Right lobe of liver (tissue), 6 donors: Measurements from ENCODE around the gene GON7. TPM values are rescaled to one million over a fixed set of nuclear protein-coding genes. Genes with fewer than 3 reads are reported as not detected.
"Not testable (repeated sequence)": the region's sequence is repeated elsewhere in the genome, so short reads cannot be mapped to it uniquely, and the experiment has no call there.

Experiments used
- ATAC-seq, 4 donors: fragments of 200-7000 bp; cut with Tn5 transposase; one replicate each; pipeline ENCODE4 v1.9.1; 2020; ENCODE audit warnings: mild to moderate bottlenecking in 4 of 4, moderate library complexity in 4 of 4
- DNase-seq, 3 donors: peaks; one replicate each; pipeline ENCODE4 v3.0.0-alpha.2; 2020
- H3K27ac ChIP-seq, 3 donors: fragments of 200-600 bp; one replicate each; pipeline ENCODE4 v1.8.0; 2022
- H3K27me3 ChIP-seq, 2 donors: fragments of 200-600 bp; one replicate each; pipeline ENCODE4 v1.8.0; 2022
- H3K36me3 ChIP-seq, 4 donors: fragments of 200-600 bp; sonication (generic) in 1 of 4; one replicate each; pipeline versions ENCODE4 v1.5.1 to v1.8.0; 2017 to 2022; ENCODE audit warnings: control low read depth in 1 of 4
- H3K4me1 ChIP-seq, 4 donors: fragments of 200-600 bp; sonication (generic) in 1 of 4; one replicate each; pipeline versions ENCODE4 v1.5.1 to v1.8.0; 2017 to 2022; ENCODE audit warnings: control low read depth in 1 of 4
- H3K4me3 ChIP-seq, 3 donors: fragments of 200-600 bp; one replicate each; pipeline ENCODE4 v1.8.0; 2022
- H3K9me3 ChIP-seq, 4 donors: fragments of 200-600 bp; sonication (generic) in 1 of 4; one replicate each; pipeline versions ENCODE4 v1.5.1 to v1.8.0; 2017 to 2022; ENCODE audit warnings: control low read depth in 1 of 4
- CTCF ChIP-seq, 4 donors: fragments of 200-600 bp in 3 of 4; fragments of 450-650 bp in 1 of 4; IDR thresholded peaks; one replicate each; pipeline versions ENCODE4 v1.5.1 to v1.8.0; 2016 to 2022; ENCODE audit warnings: antibody characterized with exemption in 4 of 4, mild to moderate bottlenecking in 2 of 4
- POLR2A ChIP-seq: fragments of 450-650 bp; IDR thresholded peaks from one replicate; pipeline ENCODE4 v1.6.1; 2017; ENCODE audit warnings: antibody characterized with exemption, mild to moderate bottlenecking
- WGBS: methylation state at CpG from one replicate; pipeline ENCODE4 v1.1.6; 2018; ENCODE audit warnings: low coverage, low lambda C conversion rate; ENCODE audit not compliant: insufficient coverage; ENCODE audit errors: missing lambda C conversion rate; 5-methylcytosine and 5-hydroxymethylcytosine counted together
- intact Hi-C, 2 donors: fragments of 100-400 bp; cut with DNase I; formaldehyde crosslinking; loops; one replicate each; pipeline versions ENCODE4 v1.11.2 to v1.14.1; 2022
- total RNA-seq, 6 experiments: library from RNA; depleted of rRNA in 2 of 6; stranded (reverse); fragments of >200 nt in 2 of 6; fragmentation: NEBNext Ultra II Directional in 3 of 6; extraction: Animal tissue kit (Norgen Biotek cat#: 25700) in 3 of 6; gene quantifications; one replicate each; pipeline versions ENCODE4 v1.1.0 to v1.2.4, GENCODE V29; 2016 to 2023
- donor health status: DM: no; HTN: yes; CAD: no.
- donor health status: DM: no; HTN: no; CAD: no.
- donor health status: DM: no; HTN: no; CAD: no.
- donor health status: DM: no; HTN: yes; CAD: no.
- donor health status: DM: no; HTN: yes; CAD: no.

GON7 gene
- total RNA-seq, 6 experiments from 2014 or later = 4.1 to 9.0 (median 5.6) TPM

DNA sequence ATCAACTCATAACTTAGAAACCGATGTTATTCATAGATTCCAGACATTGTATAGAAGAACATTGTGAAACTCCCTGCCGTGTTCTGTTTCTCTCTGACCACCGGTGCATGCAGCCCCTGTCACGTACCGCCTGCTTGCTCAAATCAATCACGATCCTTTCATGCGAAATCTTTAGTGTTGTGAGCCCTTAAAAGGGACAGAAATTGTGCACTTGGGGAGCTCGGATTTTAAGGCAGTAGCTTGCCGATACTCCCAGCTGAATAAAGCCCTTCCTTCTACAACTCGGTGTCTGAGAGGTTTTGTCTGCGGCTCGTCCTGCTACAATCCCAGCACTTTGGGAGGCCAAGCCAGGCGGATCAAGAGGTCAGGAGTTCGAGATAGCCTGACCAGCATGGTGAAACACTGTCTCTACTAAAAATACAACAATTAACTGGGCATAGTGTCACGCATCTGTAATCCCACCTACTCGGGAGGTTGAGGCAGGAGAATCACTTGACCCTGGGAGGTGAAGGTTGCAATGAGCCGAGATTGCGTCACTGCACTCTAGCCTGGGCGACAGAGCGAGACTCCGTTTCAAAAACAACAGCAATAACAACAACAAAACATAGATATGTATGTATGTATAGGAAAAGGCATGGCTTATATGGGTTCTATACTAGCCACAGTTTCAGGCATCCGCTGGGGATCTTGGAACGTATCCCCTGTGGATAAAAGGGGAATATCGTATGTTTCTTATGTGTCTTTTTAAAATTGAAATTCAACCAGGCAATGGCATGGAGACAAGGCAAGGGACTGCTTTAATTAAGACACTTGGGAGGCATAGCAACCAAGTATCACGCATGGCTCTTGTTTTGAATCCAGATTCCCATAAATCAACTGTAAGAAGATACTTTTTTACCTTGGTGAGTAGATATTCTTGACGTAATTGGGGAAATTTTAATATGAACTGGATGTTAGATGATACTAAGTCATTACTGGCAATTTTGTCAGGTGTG, 41.3 kb downstream of the GON7 start:
- 54% methylated on average over 19 of the region's 26 CpGs for WGBS
- H3K9me3 ChIP-seq, H3K27me3 ChIP-seq, H3K4me1 ChIP-seq, H3K4me3 ChIP-seq, H3K27ac ChIP-seq, intact Hi-C loops, H3K36me3 ChIP-seq, DNase-seq: not testable (repeated sequence)
- peak in 1 of 4 donors; percentile 55 for ATAC-seq

DNA sequence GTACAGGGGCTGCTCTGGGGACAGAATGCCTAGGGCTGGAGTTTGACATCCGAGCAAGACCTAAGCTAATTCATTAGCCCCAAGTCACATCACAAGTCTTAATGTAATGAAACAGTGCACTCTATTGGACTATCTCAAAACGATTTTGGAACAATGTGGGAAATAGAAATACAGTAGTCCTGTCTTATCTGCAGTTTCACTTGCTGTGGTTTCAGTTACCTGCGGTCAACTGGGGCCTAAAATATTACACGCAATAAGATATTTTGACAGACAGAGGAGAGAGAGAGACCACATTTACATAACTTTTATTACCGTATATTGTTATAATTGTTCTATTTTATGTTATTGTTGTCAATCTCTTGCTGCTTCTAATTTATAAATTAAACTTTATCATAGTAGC, 43.3 kb downstream of the GON7 start:
- H3K4me3 ChIP-seq = no peak overlapping the region
- peak in 1 of 4 donors; percentile 24 for ATAC-seq
- TF ChIP-seq CTCF (IDR thresholded peaks at IDR 0.05) (no peak), POLR2A (no peak)

GRCh38 chr14:93161411-93161940, 45.4 kb downstream of the GON7 start:
- H3K4me1 ChIP-seq = no peaks in the 10 kb centered on the region
- no peak for TF ChIP-seq CTCF (IDR thresholded peaks at IDR 0.05)
- no peak for TF ChIP-seq POLR2A
- no peaks in the 10 kb centered on the region for H3K27me3 ChIP-seq
- ATAC-seq (no peak), DNase-seq (no peak)
- H3K36me3 ChIP-seq = no peaks in the 10 kb centered on the region
- 75% methylated on average over 3 of the region's 4 CpGs for WGBS
- no peak overlapping the region for H3K4me3 ChIP-seq
- no peaks in the 10 kb centered on the region for H3K9me3 ChIP-seq
- no peak overlapping the region for H3K27ac ChIP-seq
- intact Hi-C loops = no loop called here

More for the DNA sequence above, 43.3 kb downstream of the GON7 start:
- DNase-seq = no peak
- H3K9me3 ChIP-seq = no peaks in the 10 kb centered on the region
- 52% methylated on average over 5 of the region's 5 CpGs for WGBS
- H3K27me3 ChIP-seq = no peaks in the 10 kb centered on the region
- H3K36me3 ChIP-seq = no peaks in the 10 kb centered on the region
- no peak overlapping the region for H3K27ac ChIP-seq
- intact Hi-C loops = no loop called here
- H3K4me1 ChIP-seq = no peaks in the 10 kb centered on the region

GRCh38 chr14:93160353-93160801, 46.5 kb downstream of the GON7 start:
- Histone ChIP-seq H3K27ac (no peak overlapping the region), H3K36me3 (no peaks in the 10 kb centered on the region), H3K4me3 (no peak overlapping the region), H3K4me1 (no peaks in the 10 kb centered on the region), H3K27me3 (no peaks in the 10 kb centered on the region), H3K9me3 (no peaks in the 10 kb centered on the region)
- peak; percentile 78 to 89 (median 82) for ATAC-seq
- intact Hi-C loops = no loop called here
- DNase-seq = peak in 1 of 3 donors; percentile 28
- WGBS = 38% methylated on average over 4 of the region's 4 CpGs
- no peak for TF ChIP-seq POLR2A
- TF ChIP-seq CTCF (IDR thresholded peaks at IDR 0.05) = peak; percentile 28 to 54 (median 44)

GRCh38 chr14:93159625-93160352, 47.1 kb downstream of the GON7 start:
- H3K27ac ChIP-seq, H3K4me3 ChIP-seq, intact Hi-C loops, H3K36me3 ChIP-seq, H3K27me3 ChIP-seq, H3K9me3 ChIP-seq, H3K4me1 ChIP-seq: not testable (repeated sequence)
- ATAC-seq (peak in 3 of 4 donors; percentile 19 to 53 (median 30)), DNase-seq (peak in 1 of 3 donors; percentile 12)
- 32% methylated on average over 5 of the region's 5 CpGs for WGBS

- WGBS = 84% methylated on average over 7 of the region's 7 CpGs
- H3K4me1 ChIP-seq = not testable (repeated sequence)
These were observed 48.5 kb downstream of the GON7 start for GRCh38 chr14:93158349-93158748.

More at GRCh38 chr14:93158349-93158748, 48.5 kb downstream of the GON7 start:
- intact Hi-C loops, H3K27ac ChIP-seq, H3K36me3 ChIP-seq, H3K27me3 ChIP-seq, ATAC-seq, H3K9me3 ChIP-seq, H3K4me3 ChIP-seq: not testable (repeated sequence)
- peak in 1 of 3 donors; percentile 16 for DNase-seq
